ENCODE measurements around the gene VPS26C. TPM values are rescaled to one million over a fixed set of nuclear protein-coding genes. Genes with fewer than 3 reads are reported as not detected.

The VPS26C gene
- total and polyA plus RNA-seq, 10 of the 15 experiments (the other 5 are each of a cell fraction or from before 2014, with no cell fraction given): 32.5 to 65.1 (median 48.0) TPM

GRCh38 chr21:37259426-37259825 lies 7.7 kb downstream of the VPS26C start:
- SMC1A ChIA-PET (ENCODE audit: uncharacterized antibody, unreplicated experiment): interaction anchor here (0.7 to 5.5 kb wide), 10 partner anchors 8 to 112 kb away, joined by 3 to 34 read pairs (median 4); partner anchors contain the start of gene VPS26C
- Histone ChIP-seq H2AFZ (ENCODE audit: control insufficient read depth, low read depth, low read length) (no peak overlapping the region), H3K4me2 (ENCODE audit: control insufficient read depth, insufficient read depth) (peak overlapping the region; percentile 13; the same call in 1 of the 2 replicates), H3K27ac (ENCODE audit: control insufficient read depth, insufficient read depth) (no peak overlapping the region), H3K79me2 (ENCODE audit: control insufficient read depth, insufficient read depth, low read length) (peaks cover 40% of the 10 kb centered on the region), H3K36me3 (ENCODE audit: control insufficient read depth in 2 of 2, insufficient read depth in 2 of 2, low read length in 1 of 2) (peaks cover 0 to 3% of the 10 kb centered on the region in 2 experiments; a peak in 1 of 4 replicates), H3K9me3 (replicated peaks; ENCODE audit: control insufficient read depth, insufficient read depth, low read length) (no peaks in the 10 kb centered on the region), H4K20me1 (ENCODE audit: control insufficient read depth, insufficient read depth) (no peaks in the 10 kb centered on the region), H3K4me3 (no peak overlapping the region), H3K9ac (ENCODE audit: control insufficient read depth, insufficient read depth, low read length) (no peak overlapping the region), H3K27me3 (replicated peaks in 1 of 2; ENCODE audit: control insufficient read depth in 2 of 2, insufficient read depth in 2 of 2, low read length in 1 of 2) (no peaks in the 10 kb centered on the region), H3K4me1 (ENCODE audit: control insufficient read depth, insufficient read depth, low read length) (0 out of 2 replicates have a peak, but pooled peaks cover 5% of the 10 kb centered on the region)
- in situ Hi-C loops (cut with MboI) (loop anchor here (10.0 kb wide), 1 partner anchor 1005 kb away; no protein-coding TSS in a partner anchor), intact Hi-C loops (cut with micrococcal nuclease; ENCODE audit: unreplicated experiment) (loop anchor here (2.0 to 10.0 kb wide), 3 partner anchors 52 to 295 kb away; partner anchors contain the start of gene HLCS)
- FAIRE-seq (no peak), DNase-seq (ENCODE audit: low read depth, low spot score) (no peak), ATAC-seq (no peak)
- TF ChIP-seq CBFB (IDR thresholded peaks at IDR 0.05; ENCODE audit: low read depth) (no peak), ZBED1 (IDR thresholded peaks at IDR 0.05; ENCODE audit: borderline replicate concordance) (no peak), HSF1 (IDR thresholded peaks at IDR 0.05; ENCODE audit: low read depth, low read length) (no peak), PRDM15 (CRISPR knock-in tag; IDR thresholded peaks at IDR 0.05) (no peak)
- BruUV-seq (replicated peaks): no TSS peak
- CTCF ChIA-PET: interaction anchor here (0.8 to 1.0 kb wide), 4 partner anchors 8 to 283 kb away, joined by 3 read pairs; partner anchors contain the start of gene VPS26C
- RAD21 ChIA-PET (ENCODE audit: unreplicated experiment): interaction anchor here (1.0 to 5.5 kb wide), 7 partner anchors 8 to 305 kb away, joined by 3 to 34 read pairs (median 5); partner anchors contain the start of genes DYRK1A and VPS26C
- WGBS (ENCODE audit: insufficient coverage, insufficient replicate concordance, low lambda C conversion rate, missing lambda C conversion rate): 95% methylated on average over 5 of the region's 5 CpGs
- POLR2A ChIA-PET: interaction anchor here (0.8 to 4.0 kb wide), 3 partner anchors 7 to 193 kb away, joined by 3 to 33 read pairs (median 12); partner anchors contain the start of gene VPS26C
